T-helper 2 cell treated with Interferon-gamma antibody and Interleukin-4, amounts not matched to agents 100 ng/mL and 5 ng/mL, for 36 hours (primary cell): ENCODE measurements around the gene SARS1. TPM values are rescaled to one million over a fixed set of nuclear protein-coding genes. Genes with fewer than 3 reads are reported as not detected.

Experiments used
- intact Hi-C: fragments of 100-400 bp; cut with micrococcal nuclease; formaldehyde crosslinking; loops from one replicate; pipeline ENCODE4 v1.15.1; 2023
- total RNA-seq: library from RNA; stranded (reverse); gene quantifications from 2 replicates; pipeline ENCODE4 v1.2.3, GENCODE V29; 2022

Gene SARS1
- total RNA-seq, 1 donor from 2014 or later = 117 TPM

GRCh38 chr1:109191891-109192290 lies 21.8 kb upstream of the SARS1 start:
- intact Hi-C loops = loop anchor here (5.0 kb wide), 1 partner anchor 80 kb away; the partner anchor contains the start of gene ELAPOR1

- intact Hi-C loops = loop anchor here (5.0 kb wide), 1 partner anchor 80 kb away; the partner anchor contains the start of gene ELAPOR1
Observed at GRCh38 chr1:109192433-109192832, 21.3 kb upstream of the SARS1 start.

- intact Hi-C loops = loop anchor here (1.0 to 5.0 kb wide), 2 partner anchors 82 to 94 kb away; partner anchors contain the start of gene ELAPOR1
Observed at GRCh38 chr1:109193653-109194590, 19.8 kb upstream of the SARS1 start.

GRCh38 chr1:109197158-109198042 lies 16.3 kb upstream of the SARS1 start:
- intact Hi-C loops = no loop called here

- intact Hi-C loops = no loop called here
Observed at GRCh38 chr1:109198043-109198695, 15.5 kb upstream of the SARS1 start.

GRCh38 chr1:109198745-109199144 lies 15.0 kb upstream of the SARS1 start:
- intact Hi-C loops = no loop called here

GRCh38 chr1:109199710-109200109 lies 14.0 kb upstream of the SARS1 start:
- intact Hi-C loops = no loop called here

- intact Hi-C loops = loop anchor here (1.0 kb wide), 1 partner anchor 198 kb away; no protein-coding TSS in a partner anchor
Observed at GRCh38 chr1:109201123-109201703, 12.5 kb upstream of the SARS1 start.

GRCh38 chr1:109204484-109204883 lies 9.2 kb upstream of the SARS1 start:
- intact Hi-C loops = no loop called here

GRCh38 chr1:109206339-109206738 lies 7.4 kb upstream of the SARS1 start:
- intact Hi-C loops = no loop called here

GRCh38 chr1:109207467-109208103 lies 6.1 kb upstream of the SARS1 start:
- intact Hi-C loops = no loop called here

GRCh38 chr1:109208394-109208793 lies 5.3 kb upstream of the SARS1 start:
- intact Hi-C loops = no loop called here

- intact Hi-C loops = no loop called here
Observed at GRCh38 chr1:109208836-109209463, 4.8 kb upstream of the SARS1 start.

- intact Hi-C loops = loop anchor here (5.0 kb wide), 3 partner anchors 98 to 463 kb away; partner anchors contain the start of genes CLCC1, ELAPOR1 and STXBP3
Observed at GRCh38 chr1:109210058-109210457, 3.7 kb upstream of the SARS1 start.

GRCh38 chr1:109213345-109213823 lies 334 bp upstream of the SARS1 start:
- intact Hi-C loops = loop anchor here (1.0 to 5.0 kb wide), 4 partner anchors 36 to 466 kb away; partner anchors contain the start of genes CELSR2, CLCC1, ELAPOR1 and STXBP3

- intact Hi-C loops = loop anchor here (1.0 to 5.0 kb wide), 5 partner anchors 103 to 468 kb away; partner anchors contain the start of genes CLCC1, ELAPOR1, PSMA5 and STXBP3
Observed at GRCh38 chr1:109214695-109215623, 1.2 kb downstream of the SARS1 start.

GRCh38 chr1:109216662-109217061 lies 2.9 kb downstream of the SARS1 start:
- intact Hi-C loops = no loop called here

- intact Hi-C loops = no loop called here
Observed at GRCh38 chr1:109218516-109218915, 4.8 kb downstream of the SARS1 start.
